Measurements from ENCODE around the gene AKT1S1. TPM values are rescaled to one million over a fixed set of nuclear protein-coding genes. Genes with fewer than 3 reads are reported as not detected.

AKT1S1 gene
- polyA plus RNA-seq, 6 donors from 2014 or later, result 1.5 to 6.0 (median 3.2) TPM

Other genes with a start within 250 kb of the AKT1S1 start
- gene RRAS, start 237.2 kb downstream of the AKT1S1 start, polyA plus RNA-seq (ENCODE audit: low read depth in 6 of 6), result 10 to 100 TPM; 16.6 to 24.9 (median 19.9) TPM
- gene SCAF1, start 235.1 kb downstream of the AKT1S1 start, polyA plus RNA-seq (ENCODE audit: low read depth in 6 of 6), result 1 to 10 TPM in 3 of 6 donors, under 1 TPM in 2, not detected in 1; 0.84 to 2.9 (median 1.1) TPM
- gene IRF3, start 211.5 kb downstream of the AKT1S1 start, polyA plus RNA-seq (ENCODE audit: low read depth in 6 of 6), result 10 to 100 TPM; 39.3 to 60.5 (median 52.4) TPM
- gene BCL2L12, start 211.4 kb downstream of the AKT1S1 start, polyA plus RNA-seq (ENCODE audit: low read depth in 6 of 6), result 10 to 100 TPM in 4 of 6 donors, 1 to 10 TPM in 2; 8.0 to 12.7 (median 10.6) TPM
- gene PRMT1, start 200.1 kb downstream of the AKT1S1 start, polyA plus RNA-seq (ENCODE audit: low read depth in 6 of 6), result 100 to 1,000 TPM; 175 to 363 (median 192) TPM
- gene ADM5, start 187.8 kb downstream of the AKT1S1 start, polyA plus RNA-seq (ENCODE audit: low read depth in 6 of 6), result under 1 TPM in 4 of 6 donors, not detected in 2; 0.19 to 0.47 (median 0.26) TPM
- gene CPT1C, start 186.2 kb downstream of the AKT1S1 start, polyA plus RNA-seq (ENCODE audit: low read depth in 6 of 6), result not detected
- under 1 TPM in 1 of 6 donors, not detected in 5; 0.18 TPM for gene TSKS, start 114.0 kb downstream of the AKT1S1 start, polyA plus RNA-seq (ENCODE audit: low read depth in 6 of 6)
- 1 to 10 TPM; 3.9 to 8.0 (median 5.0) TPM for gene AP2A1, start 110.4 kb downstream of the AKT1S1 start, polyA plus RNA-seq (ENCODE audit: low read depth in 6 of 6)
- gene FUZ, start 64.1 kb downstream of the AKT1S1 start, polyA plus RNA-seq (ENCODE audit: low read depth in 6 of 6), result 1 to 10 TPM; 4.7 to 8.4 (median 5.7) TPM
- 10 to 100 TPM; 21.2 to 49.7 (median 28.9) TPM for gene MED25, start 59.1 kb downstream of the AKT1S1 start, polyA plus RNA-seq (ENCODE audit: low read depth in 6 of 6)
- gene PTOV1, start 26.2 kb downstream of the AKT1S1 start, polyA plus RNA-seq (ENCODE audit: low read depth in 6 of 6), result 10 to 100 TPM; 46.1 to 98.3 (median 60.3) TPM
- 10 to 100 TPM; 39.4 to 64.9 (median 49.8) TPM for gene PNKP, start 9.8 kb downstream of the AKT1S1 start, polyA plus RNA-seq (ENCODE audit: low read depth in 6 of 6)
- gene TBC1D17, start 347 bp upstream of the AKT1S1 start, polyA plus RNA-seq (ENCODE audit: low read depth in 6 of 6), result 10 to 100 TPM; 10.5 to 20.6 (median 12.3) TPM
- 1 to 10 TPM in 1 of 6 donors, under 1 TPM in 1, not detected in 4; 0.66 to 1.2 TPM for gene IL4I1, start 19.5 kb upstream of the AKT1S1 start, polyA plus RNA-seq (ENCODE audit: low read depth in 6 of 6)
- under 1 TPM in 5 of 6 donors, not detected in 1; 0.49 to 0.99 (median 0.71) TPM for gene ATF5, start 51.9 kb upstream of the AKT1S1 start, polyA plus RNA-seq (ENCODE audit: low read depth in 6 of 6)
- 10 to 100 TPM; 30.3 to 59.2 (median 51.3) TPM for gene NUP62, start 52.1 kb upstream of the AKT1S1 start, polyA plus RNA-seq (ENCODE audit: low read depth in 6 of 6)
- not detected for gene SIGLEC11, start 83.8 kb upstream of the AKT1S1 start, polyA plus RNA-seq (ENCODE audit: low read depth in 6 of 6)
- gene VRK3, start 148.0 kb upstream of the AKT1S1 start, polyA plus RNA-seq (ENCODE audit: low read depth in 6 of 6), result 100 to 1,000 TPM in 1 of 6 donors, 10 to 100 TPM in 5; 78.8 to 121 (median 89.0) TPM
- gene ZNF473, start 148.7 kb upstream of the AKT1S1 start, polyA plus RNA-seq (ENCODE audit: low read depth in 6 of 6), result 1 to 10 TPM; 3.1 to 8.6 (median 5.4) TPM